Measurements from ENCODE around the gene DYRK1A.

The DYRK1A gene

DNA sequence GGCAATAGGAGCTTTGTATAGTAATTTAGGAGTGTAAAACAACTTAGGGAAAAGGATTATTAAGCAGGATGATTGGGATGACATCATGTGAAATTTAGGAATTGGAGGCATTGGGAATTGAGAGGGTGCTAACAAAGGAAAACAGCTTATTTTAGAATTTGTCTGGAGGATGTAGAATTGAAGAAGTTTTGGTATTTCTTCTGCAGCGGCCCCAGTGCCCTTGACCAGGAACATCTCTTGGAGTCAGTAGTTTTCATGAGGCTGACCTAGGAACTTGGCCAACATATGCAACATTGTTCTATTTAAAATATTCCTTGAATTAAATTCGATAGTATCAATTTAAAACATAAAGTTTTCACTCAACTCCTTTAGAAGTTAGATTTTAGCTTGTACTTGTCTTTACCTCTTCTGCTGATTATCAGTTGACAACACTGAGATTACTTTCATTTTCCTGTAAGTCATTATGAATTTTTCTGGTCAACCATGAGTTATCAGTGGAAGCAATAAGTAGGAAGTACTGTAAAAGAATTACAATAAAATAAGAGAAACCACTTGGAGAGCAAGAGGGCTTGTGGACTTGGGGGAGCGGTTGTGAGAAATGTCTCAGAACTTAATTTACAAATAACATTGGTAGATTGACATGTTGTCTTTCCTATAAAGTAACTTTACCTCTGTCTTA, 52.8 kb downstream of the DYRK1A start:
- DNase-seq: no peak

- DNase-seq: no peak
Observed at GRCh38 chr21:37421306-37421705, 54.7 kb downstream of the DYRK1A start.

GRCh38 chr21:37422382-37422781, 55.8 kb downstream of the DYRK1A start:
- no peak for DNase-seq

GRCh38 chr21:37423103-37423502, 56.5 kb downstream of the DYRK1A start:
- DNase-seq: no peak

- DNase-seq: no peak
Observed at GRCh38 chr21:37424396-37424795, 57.8 kb downstream of the DYRK1A start.

GRCh38 chr21:37425001-37425400, 58.4 kb downstream of the DYRK1A start:
- DNase-seq: no peak

- DNase-seq: no peak
Observed at GRCh38 chr21:37425684-37426083, 59.1 kb downstream of the DYRK1A start.

DNA sequence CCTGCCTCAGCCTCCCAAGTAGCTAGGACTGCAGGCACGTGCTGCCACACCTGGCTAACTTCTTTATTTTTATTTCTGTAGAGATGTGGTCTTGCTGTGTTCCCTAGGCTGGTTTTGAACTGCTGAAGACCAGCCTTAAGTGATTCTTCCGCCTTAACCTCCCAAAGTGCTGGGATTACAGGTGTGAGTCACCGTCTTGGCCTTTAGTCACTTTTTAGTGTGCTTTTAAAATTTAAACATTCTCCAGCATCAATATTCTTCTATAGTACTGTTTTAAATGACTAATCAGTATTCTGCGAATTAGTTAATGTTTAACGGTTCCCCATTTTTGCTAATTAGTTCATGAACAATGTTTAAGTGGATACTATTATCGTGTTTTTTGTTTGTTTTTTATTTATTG, 60.6 kb downstream of the DYRK1A start:
- no peak for DNase-seq

GRCh38 chr21:37429356-37429755, 62.8 kb downstream of the DYRK1A start:
- no peak for DNase-seq

GRCh38 chr21:37430184-37430821, 63.7 kb downstream of the DYRK1A start:
- no peak for DNase-seq

GRCh38 chr21:37431243-37431642, 64.7 kb downstream of the DYRK1A start:
- no peak for DNase-seq

- DNase-seq: no peak
Observed at GRCh38 chr21:37432710-37433455, 66.3 kb downstream of the DYRK1A start.

DNA sequence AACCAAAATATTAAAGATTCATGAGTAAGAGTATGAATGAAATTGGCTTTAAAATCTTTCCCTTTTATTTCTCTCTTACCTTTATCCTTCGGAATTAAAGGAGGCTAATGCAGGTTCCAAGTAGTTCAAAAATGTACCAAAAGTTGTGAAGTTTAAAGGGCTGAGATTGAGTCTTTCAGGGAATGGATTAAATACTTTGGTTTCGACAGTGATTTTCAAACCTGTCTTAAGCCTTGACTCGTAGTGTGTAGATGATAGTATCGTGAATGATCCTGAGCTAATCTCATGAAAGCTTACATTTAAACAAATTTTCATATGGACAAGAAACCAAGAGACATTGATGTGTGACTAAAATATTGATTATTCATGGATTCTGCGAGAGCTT, 66.9 kb downstream of the DYRK1A start:
- no peak for DNase-seq

- DNase-seq: no peak
Observed at GRCh38 chr21:37435120-37435519, 68.5 kb downstream of the DYRK1A start.

- DNase-seq: no peak
Observed at GRCh38 chr21:37435711-37436110, 69.1 kb downstream of the DYRK1A start.

- no peak for DNase-seq
Observed at GRCh38 chr21:37436174-37436573, 69.6 kb downstream of the DYRK1A start.

DNA sequence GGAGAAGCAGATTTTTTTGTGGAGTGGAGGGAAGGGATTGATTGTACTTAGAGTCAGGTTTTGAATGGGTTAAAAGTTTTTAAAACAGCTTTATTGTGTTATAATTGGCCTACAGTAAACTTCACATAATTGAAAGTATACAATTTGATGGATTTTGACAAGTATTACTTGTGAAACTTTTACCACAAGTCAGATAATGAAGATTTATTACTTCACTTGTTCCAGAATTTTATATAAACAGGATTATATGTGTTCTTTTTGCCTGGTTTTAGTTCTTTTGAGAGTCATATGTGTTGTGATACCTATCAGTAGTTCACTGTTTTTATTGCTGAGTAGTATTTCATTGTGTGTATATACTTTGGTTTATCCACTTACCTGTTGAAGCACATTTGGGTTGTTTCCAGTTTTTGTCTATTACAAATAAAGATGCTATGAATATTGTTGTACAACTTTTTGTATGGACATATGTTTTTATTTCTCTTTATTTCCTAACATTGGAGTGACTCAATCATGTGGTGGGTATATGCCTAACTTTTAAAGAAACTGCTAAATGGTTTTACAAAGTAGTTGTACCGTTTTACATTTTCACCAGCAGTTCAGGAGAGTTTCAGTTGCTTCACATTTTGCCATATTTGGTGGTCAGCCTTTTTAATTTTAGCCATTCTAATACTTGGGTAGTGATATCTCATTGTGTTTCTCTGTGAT, 71.0 kb downstream of the DYRK1A start:
- no peak for DNase-seq

DNA sequence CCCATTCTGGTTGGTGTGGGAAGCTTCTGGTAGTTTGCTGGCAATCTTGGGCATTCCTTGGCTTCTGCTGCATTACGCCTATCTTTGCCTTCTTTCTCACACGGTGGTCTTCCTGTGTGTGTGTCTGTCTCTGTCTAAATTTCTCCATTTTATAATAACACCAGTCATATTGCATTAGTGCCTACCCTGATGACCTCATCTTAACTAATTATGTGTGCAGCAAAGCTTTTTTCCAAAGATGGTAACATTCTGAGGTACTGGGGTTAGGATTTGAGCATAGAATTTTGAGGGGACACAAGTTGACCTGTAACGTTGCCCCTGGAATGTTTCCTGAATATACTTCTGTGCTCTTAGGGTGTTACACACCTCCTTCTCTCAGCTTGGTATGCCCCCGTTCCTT, 77.1 kb downstream of the DYRK1A start:
- no peak for DNase-seq

DNA sequence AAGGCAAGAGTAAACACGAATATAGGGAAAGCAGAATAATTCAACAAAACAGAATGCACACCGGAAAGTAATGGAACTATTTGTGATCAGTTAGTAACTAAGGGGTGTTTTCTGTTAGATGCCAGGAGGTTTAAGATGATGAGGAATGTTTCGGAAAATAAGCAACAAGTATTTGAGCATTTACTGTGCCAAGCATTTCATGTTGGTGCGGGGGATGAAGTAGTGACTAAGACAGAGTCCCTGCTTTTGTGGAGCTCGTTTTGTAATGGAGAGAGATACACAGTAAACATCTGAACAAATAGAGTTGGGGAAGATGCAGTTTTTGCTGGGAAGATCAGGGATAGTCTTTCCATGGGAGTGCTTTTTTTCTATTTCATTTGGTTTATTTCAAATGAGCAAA, 78.7 kb downstream of the DYRK1A start:
- no peak for DNase-seq

DNA sequence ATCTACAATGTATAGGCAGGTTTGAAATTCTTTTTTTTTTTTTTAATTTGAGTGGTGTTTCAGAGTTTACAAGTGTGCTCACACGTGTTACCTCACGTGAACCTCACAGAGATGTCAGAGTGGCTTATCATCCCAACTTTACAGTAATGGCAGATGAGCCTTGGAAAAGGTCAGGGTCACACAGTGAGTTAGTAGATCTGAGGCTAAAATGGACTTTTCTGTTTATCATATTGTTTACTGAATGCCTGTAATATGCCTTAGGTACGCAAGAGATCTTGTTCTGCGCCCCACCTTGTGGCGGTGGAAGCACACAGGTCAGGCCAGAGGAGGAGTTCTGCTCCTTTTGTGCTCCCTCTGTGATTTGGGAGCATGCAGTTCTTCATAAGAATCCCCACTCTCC, 80.0 kb downstream of the DYRK1A start:
- no peak for DNase-seq

GRCh38 chr21:37447288-37447936, 80.8 kb downstream of the DYRK1A start:
- DNase-seq: no peak

- DNase-seq: no peak
Observed at GRCh38 chr21:37449302-37449937, 82.8 kb downstream of the DYRK1A start.

All from NCI-H2107 (cell line).